ENCODE results near the gene MYH11.

- TF ChIP-seq CTCF (IDR thresholded peaks at IDR 0.05) (no peak), POLR2A (IDR thresholded peaks at IDR 0.05) (no peak)
These were observed 120.3 kb downstream of the MYH11 start for GRCh38 chr16:15736529-15736928.

Measured in lower leg skin (tissue), 3 donors.